ENCODE data around the gene CLEC19A. TPM values are rescaled to one million over a fixed set of nuclear protein-coding genes. Genes with fewer than 3 reads are reported as not detected.
A peak's percentile ranks its signal among the peaks of the same experiment; 100 is the strongest.
"Not testable (repeated sequence)": the region's sequence is repeated elsewhere in the genome, so short reads cannot be mapped to it uniquely, and the experiment has no call there.

The CLEC19A gene
- polyA plus RNA-seq, 3 donors, result 0.08 to 0.27 (median 0.17) TPM

GRCh38 chr16:19314718-19315425 is 29.3 kb downstream of the CLEC19A start:
- DNase-seq (ENCODE audit: extremely low read depth in 1 of 11, low read depth in 9 of 11, low spot score in 4 of 11), result no peak

- no peak for DNase-seq (ENCODE audit: extremely low read depth in 1 of 11, low read depth in 9 of 11, low spot score in 4 of 11)
Observed at GRCh38 chr16:19315889-19316433, 30.4 kb downstream of the CLEC19A start.

- DNase-seq (ENCODE audit: extremely low read depth in 1 of 11, low read depth in 9 of 11, low spot score in 4 of 11), result no peak
Observed at GRCh38 chr16:19316846-19317245, 31.3 kb downstream of the CLEC19A start.

GRCh38 chr16:19321186-19321585 is 35.7 kb downstream of the CLEC19A start:
- DNase-seq (ENCODE audit: extremely low read depth in 1 of 11, low read depth in 9 of 11, low spot score in 4 of 11), result not testable (repeated sequence)

GRCh38 chr16:19323596-19323995 is 38.1 kb downstream of the CLEC19A start:
- DNase-seq (ENCODE audit: extremely low read depth in 1 of 11, low read depth in 9 of 11, low spot score in 4 of 11), result no peak

GRCh38 chr16:19328364-19328763 is 42.8 kb downstream of the CLEC19A start:
- DNase-seq (ENCODE audit: extremely low read depth in 1 of 11, low read depth in 9 of 11, low spot score in 4 of 11), result no peak

- DNase-seq (ENCODE audit: extremely low read depth in 1 of 11, low read depth in 9 of 11, low spot score in 4 of 11), result no peak
Observed at GRCh38 chr16:19329932-19330331, 44.4 kb downstream of the CLEC19A start.

- no peak for DNase-seq (ENCODE audit: extremely low read depth in 1 of 11, low read depth in 9 of 11, low spot score in 4 of 11)
Observed at GRCh38 chr16:19330841-19331397, 45.4 kb downstream of the CLEC19A start.

GRCh38 chr16:19331794-19332193 is 46.3 kb downstream of the CLEC19A start:
- no peak for DNase-seq (ENCODE audit: extremely low read depth in 1 of 11, low read depth in 9 of 11, low spot score in 4 of 11)

- no peak for DNase-seq (ENCODE audit: extremely low read depth in 1 of 11, low read depth in 9 of 11, low spot score in 4 of 11)
Observed at GRCh38 chr16:19338335-19338734, 52.8 kb downstream of the CLEC19A start.

GRCh38 chr16:19344224-19344801 is 58.8 kb downstream of the CLEC19A start:
- no peak for DNase-seq (ENCODE audit: extremely low read depth in 1 of 11, low read depth in 9 of 11, low spot score in 4 of 11)

GRCh38 chr16:19344980-19345379 is 59.4 kb downstream of the CLEC19A start:
- no peak for DNase-seq (ENCODE audit: extremely low read depth in 1 of 11, low read depth in 9 of 11, low spot score in 4 of 11)

- no peak for DNase-seq (ENCODE audit: extremely low read depth in 1 of 11, low read depth in 9 of 11, low spot score in 4 of 11)
Observed at GRCh38 chr16:19346335-19346922, 60.9 kb downstream of the CLEC19A start.

- no peak for DNase-seq (ENCODE audit: extremely low read depth in 1 of 11, low read depth in 9 of 11, low spot score in 4 of 11)
Observed at GRCh38 chr16:19348125-19348524, 62.6 kb downstream of the CLEC19A start.

- DNase-seq (ENCODE audit: extremely low read depth in 1 of 11, low read depth in 9 of 11, low spot score in 4 of 11), result peak in 3 of 11 donors; percentile 7 to 26 (median 11)
Observed at GRCh38 chr16:19348578-19349315, 63.2 kb downstream of the CLEC19A start.

GRCh38 chr16:19354371-19354770 is 68.8 kb downstream of the CLEC19A start:
- DNase-seq (ENCODE audit: extremely low read depth in 1 of 11, low read depth in 9 of 11, low spot score in 4 of 11), result no peak

- no peak for DNase-seq (ENCODE audit: extremely low read depth in 1 of 11, low read depth in 9 of 11, low spot score in 4 of 11)
Observed at GRCh38 chr16:19356024-19356952, 70.8 kb downstream of the CLEC19A start.

GRCh38 chr16:19359556-19359955 is 74.0 kb downstream of the CLEC19A start:
- no peak for DNase-seq (ENCODE audit: extremely low read depth in 1 of 11, low read depth in 9 of 11, low spot score in 4 of 11)
